Kidney capillary endothelial cell (primary cell): ENCODE results near the gene CHST7.

Experiments used
- DNase-seq: peaks from one replicate; pipeline ENCODE4 v3.0.0-alpha.2; 2018; ENCODE audit warnings: low spot score

Gene CHST7

DNA sequence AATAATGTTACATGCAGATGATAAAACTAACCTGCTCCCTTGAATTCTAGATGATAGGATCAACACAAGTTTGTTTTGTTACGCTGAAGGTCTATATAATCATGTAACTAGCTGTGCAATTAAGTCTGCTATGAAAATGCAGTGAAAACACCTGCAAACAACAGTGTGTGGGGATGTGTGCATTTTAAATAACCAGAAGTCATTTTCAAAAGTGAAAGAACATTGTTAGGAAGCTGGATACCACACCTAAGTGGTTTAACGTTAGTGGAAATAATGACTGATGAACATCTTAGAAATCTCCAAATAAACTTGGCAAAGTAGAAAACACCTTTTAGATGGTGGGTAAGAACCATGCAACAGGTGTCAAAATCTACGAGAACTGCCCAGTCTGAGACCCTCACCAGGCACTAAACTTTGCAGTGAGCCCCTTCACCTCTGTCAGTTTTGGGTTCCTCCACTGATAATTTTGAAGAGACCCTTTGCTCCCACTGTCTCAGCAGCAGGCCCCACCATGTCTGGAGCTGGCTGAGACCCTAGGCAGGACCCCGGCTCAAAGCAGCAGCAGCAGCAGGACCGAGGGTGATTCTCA is 36.6 kb downstream of the CHST7 start:
- DNase-seq, result no peak

DNA sequence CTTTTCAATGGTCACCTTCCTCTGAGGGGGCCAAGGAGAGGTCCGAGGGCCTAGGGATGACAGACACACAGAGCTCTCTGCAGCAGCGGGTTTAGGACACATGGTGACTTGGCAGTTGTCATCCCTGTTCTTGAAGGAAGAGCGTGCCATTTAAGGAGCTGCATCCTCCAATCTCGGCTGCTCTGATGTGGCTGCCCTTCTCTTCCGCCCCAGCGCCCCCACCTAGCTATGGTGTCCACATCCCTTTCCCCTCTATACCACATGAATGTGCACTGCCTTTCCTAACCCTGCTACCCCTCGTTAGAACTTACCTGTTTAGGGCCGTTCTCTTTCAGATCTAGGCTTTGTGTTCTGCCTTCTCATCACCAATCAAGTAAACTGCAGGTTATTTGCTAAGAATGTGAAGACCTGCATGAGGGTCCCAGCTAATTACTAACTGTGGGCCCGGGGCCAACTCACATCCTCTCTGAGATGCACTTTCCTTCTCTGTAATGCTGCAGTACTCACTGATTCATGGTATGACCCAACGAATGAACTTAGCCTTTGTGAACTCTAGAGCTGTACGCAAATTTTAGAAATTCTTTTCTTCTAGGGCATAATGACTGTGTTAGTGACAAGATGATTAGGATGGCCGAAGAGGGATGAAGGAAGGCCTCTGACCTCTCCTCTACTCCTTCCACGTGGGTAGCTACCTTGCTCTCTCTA is 38.2 kb downstream of the CHST7 start:
- DNase-seq, result no peak

DNA sequence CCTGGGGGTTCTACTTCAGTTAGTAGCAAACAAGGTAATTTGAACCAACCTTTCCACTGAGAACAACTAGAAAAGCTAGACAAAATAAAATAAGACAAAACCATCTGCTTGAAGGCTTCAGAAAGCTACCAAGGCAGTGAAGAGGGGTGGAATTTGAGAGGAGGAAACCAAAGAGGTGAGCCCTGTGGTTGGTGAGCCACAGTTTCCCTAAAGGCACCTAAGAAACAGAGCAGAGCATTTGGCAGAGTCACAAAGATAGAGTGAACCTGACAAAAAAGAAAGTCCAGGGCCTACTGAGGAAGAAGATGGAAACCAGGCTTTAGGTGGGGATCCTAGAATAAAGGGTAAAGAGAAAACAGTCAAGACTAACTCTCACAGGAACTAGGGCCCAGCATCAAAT is 44.3 kb downstream of the CHST7 start:
- DNase-seq, result no peak

DNA sequence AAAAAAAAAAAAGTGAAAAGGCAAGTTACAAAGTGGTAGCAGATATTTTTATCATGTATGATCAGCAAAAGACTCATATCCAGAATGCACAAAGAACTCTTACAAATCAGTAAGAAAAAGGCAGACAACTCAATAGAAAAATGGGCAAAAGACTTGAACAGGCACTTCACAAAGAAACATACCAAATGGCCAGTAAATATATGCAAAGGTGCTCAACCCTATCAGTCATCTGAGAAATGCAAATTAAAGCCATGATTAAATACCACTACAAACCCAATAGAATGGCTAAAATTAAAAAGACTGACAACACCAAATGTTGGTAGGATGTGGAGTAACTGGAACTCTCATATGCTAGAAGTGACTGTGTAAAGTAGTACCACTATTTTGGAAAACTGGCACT is 45.4 kb downstream of the CHST7 start:
- no peak for DNase-seq

DNA sequence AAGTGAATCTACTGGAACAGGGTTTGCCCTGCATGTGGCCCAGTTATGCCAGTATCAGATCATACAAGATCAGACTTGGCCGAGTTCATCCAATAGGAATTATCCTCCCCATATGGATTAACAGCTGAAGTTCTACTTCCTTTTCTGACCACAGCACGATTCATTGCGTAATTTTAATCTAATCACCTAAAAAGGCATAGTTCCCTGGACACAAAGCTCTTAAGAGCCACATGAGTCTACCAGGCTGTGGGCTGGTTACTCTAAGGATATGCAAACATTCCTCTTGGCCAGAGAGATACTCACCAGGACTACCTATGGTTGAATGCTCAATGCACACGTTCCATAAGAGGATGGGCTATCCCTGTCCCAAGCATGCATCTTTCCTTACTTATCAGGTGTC is 46.9 kb downstream of the CHST7 start:
- no peak for DNase-seq

DNA sequence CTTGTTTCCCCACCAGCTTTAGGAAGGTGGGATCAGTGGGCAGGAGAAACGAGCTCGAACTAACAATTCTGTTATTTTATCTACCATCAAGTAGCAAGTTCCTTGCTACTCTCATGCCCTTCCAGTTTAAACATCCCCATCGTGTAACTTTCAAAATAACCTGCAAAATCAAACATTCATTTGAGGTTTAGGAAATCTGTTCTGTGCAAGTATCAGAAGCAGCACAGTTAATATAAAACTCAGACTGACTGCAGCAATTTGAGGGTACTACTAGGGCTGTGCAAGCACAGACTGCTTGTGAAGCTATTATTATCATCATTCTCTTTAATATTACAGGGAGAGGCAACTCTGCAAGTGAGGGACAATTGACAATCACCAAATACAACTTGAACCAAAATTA is 48.0 kb downstream of the CHST7 start:
- no peak for DNase-seq

DNA sequence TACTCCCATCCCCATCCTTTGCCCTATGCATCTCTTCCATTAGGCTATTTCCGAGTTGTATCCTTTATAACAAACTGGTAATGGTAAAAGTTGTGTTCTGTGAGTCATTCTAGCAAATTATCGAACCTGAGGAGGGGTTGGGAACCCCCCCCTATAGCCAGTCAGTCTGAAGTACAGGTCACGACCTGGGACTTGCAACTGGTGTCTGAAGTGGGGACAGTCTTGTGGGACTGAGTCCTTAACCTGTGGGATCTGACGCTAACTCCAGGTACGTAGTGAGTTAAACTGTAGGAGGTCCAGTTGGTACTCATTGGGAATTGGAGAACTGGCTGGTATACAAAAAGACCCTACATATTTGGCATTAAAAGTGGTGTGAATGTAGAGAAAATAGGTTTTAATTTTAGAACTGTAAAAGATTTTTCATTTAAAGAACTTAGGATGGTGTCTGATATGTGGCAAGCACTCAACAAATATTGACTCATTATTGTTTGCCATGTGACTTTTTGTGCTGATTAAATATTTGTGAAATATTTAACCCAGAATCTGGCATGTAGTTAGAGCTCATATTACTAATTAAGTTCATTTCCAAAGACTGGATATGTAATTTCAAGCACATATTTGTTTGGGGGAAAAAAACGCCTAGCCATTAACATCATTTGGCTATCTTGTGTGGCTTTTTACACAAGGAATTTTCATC is 50.7 kb downstream of the CHST7 start:
- DNase-seq, result no peak

DNA sequence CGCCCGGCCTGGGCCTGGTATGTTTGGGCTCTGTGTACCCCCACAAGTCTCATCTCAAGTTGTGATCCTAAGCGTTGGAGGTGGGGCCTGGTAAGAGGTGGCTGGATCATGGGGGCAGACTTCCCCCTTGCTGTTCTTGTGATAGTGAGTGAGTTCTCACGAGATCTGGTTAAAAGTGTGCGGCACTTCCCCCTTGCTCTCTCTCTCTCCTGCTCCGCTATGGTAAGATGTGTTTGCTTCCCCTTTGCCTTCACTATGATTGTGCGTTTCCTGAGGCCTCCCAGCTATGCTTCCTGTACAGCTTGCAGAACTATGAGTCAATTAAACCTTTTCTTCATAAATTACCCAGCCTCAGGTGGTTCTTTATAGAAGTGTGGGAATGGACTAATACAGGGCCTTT is 53.0 kb downstream of the CHST7 start:
- DNase-seq, result peak; percentile 47

DNA sequence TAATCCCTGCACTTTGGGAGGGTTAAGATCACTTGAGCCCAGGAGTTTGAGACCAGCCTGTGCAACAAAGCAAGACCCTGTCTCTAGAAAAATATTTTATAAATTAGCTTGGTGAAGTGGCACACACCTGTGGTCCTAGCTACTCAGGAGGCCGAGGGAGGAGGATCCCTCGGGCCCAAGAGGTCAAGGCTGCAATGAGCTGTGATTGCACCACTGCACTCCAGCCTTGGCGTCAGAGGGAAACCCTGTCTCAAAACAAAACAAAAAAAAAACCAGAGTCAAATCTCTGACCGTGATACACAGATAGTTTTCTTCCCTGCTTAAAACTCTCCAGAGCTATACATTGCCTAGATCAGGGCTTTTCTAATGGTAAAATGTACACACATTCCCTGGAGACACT is 53.5 kb downstream of the CHST7 start:
- DNase-seq, result no peak

DNA sequence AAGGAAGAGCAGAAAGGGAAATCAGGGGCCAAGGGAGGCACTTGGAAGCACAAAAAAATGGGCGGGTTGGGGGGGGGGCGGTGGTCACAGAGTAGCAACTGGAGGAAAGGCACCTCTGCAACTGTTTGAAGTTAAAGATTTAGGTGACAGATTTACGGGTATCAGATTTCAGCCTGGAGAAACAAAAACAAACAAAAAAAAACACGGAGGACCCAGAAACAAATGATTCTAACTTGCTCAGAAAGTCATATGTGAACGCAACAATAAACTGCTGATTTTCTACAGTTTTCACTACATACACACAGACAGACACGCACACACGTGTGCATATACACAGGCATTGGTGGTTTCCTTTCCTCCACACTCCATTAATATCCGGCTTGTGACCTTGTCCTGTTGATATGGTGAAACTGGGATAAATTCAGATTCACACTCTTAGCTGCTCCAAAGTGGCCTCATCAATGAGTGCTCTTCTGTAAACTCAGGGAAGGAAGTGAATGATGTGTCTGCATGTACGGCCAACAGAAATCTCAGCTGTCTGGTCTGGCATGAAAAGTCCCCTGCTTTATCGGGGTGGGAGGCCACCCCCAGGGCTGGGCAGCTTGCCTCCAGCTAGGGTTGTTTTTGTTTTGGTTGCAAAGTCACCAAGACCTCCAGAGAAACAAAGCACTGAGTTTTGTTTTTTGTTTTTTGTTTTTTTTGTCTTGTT is 54.3 kb downstream of the CHST7 start:
- peak; percentile 7 for DNase-seq

DNA sequence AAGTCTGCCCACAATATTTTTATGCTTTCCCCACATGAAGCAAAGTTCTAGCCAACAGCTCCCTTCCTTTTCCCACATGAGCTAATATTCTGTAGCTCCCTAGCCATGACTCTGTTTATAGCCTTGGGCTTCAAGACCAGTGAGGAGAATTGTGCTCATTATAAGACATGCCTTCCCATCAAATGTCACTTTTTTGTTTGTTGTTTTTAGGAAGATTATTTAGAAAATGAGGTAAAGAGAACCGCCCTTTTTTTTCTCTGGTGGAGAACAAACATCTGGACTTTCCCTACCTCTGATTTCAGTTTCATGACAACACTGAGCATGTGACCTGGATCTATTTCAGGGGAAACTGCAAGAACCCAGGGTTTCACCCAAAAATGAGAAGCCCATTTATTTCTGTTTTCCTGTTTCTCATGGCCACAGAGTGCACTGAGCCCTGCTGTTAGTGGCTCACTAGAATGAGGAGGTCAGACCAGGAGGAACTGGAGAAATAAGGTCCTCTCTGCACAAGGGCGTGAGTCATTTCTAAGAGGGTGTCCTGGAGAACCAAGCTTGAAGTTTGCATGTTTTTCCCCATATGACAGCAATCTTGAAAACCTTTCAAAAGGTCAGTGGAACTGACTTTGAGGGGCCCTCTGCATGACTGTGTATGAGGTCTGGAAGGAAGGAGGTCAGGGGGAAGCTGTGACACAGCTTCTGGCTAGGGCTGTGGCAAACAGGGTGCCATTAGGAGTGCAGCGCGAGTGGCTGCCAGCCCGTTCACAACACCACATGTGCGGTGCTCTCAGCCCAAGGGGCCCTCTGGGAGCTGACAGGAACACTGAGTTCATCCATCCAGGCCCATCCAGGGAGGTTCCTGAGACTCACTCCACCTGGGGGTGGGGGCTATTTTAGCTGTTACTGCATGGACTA is 55.2 kb downstream of the CHST7 start:
- peak; percentile 9 for DNase-seq

DNA sequence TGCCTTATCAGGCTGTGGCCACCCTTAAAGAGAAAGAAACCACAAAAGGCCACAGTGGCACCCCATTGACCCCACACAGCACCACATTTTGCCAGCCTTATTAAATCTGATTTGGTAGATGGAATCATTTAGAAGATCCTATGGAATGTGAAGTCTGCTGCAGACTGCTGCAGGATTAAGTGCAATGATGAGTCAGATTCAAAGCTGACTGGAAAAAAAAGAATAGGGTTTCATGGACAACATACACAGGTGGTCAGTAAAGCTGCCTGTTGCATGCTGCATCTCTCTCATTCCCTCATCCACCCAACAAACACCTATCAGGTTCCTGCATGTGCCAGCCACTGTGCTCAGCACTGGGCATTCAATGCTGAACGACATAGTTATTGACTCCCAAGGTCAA is 56.6 kb downstream of the CHST7 start:
- no peak for DNase-seq

DNA sequence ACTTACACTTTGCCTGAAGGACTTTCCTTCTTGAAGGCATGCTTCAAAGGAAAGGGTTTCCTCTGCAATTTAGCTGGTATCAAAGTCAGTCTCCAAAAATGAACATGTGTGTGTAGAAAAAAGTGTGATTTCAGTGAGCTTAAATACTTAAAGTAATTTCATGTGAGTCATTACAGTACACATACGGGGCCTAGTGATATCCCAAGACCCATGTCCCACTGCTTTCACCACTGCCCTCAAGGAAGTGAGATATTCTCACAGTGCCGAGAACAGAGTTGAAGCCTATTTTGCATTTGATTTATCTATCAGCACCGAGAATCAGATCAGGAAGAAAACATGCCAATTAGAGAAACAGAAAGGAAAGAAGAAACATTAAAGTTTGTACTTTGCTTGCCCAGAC is 61.0 kb downstream of the CHST7 start:
- no peak for DNase-seq

DNA sequence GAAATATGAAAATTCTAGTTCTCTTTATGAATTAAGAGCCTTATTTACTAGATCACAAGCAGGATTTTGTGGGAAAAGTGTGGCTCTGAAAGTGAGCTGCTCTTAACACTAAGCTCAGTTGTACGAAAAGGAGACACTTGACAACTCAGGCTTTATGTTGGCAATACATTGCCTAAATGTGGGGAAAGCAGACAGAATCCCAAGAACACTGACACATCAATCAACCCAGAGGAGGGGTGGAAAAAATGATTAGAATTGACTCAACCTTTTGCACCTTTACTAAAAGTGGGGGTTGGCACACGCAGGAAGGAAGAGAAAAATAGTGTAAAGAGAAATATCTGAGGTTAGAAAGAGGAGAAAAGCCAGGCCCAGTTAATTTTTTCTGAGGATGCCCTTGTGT is 61.6 kb downstream of the CHST7 start:
- DNase-seq, result no peak

DNA sequence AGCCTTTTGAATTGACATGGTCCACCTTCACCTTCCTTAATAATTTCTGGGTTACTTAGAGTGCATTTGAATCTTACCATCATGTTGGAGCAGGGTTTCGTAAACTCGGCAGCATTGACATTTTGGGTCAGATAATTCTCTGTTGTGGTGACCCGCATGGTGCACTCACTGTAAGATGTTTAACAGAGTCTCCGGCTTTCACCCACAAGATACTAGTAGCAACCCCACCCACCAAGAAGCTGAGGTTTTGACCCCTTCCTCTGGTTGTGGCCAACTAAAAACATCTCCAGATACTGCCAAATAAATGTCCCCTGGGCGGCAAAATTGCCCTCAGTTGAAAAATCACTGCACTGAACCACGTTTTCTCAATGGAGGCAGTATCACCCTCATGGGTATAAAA is 62.7 kb downstream of the CHST7 start:
- no peak for DNase-seq

DNA sequence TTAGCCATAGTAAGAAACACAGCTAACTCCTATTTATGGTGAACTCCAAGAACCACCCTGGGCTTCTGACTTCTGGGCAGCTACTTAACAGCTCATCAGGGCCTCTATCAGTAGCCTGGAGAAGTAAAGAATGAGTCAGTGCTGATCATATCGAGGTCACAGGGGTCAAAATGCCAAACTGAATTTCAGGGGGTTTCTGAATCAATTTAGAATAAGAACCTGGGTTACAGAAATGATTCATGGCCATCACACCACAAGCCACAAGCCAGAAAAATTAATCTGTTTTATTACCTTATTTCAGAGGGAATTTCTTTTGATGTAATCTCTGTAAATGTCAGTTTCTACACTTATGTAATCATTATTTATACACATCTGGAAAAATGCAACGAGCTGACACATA is 64.4 kb downstream of the CHST7 start:
- DNase-seq, result no peak

DNA sequence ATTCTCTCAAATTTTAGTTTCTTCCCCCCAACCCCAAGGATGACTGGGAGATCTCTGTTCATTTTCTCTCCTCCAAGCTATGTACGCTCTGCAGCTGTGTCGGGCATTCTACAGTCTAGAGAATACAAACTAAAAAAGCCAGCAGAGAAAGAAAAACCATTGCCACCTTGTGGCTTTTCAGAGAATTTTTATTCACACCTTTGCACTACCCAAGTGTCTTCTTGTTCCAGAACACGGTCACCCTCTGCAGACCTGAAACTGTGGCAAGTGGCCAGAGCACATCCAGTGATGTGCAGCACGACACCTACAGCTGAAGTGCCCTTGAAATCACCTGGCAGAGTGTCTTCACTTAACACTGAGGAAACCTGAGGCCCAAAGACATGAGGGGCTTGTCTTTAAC is 68.6 kb downstream of the CHST7 start:
- DNase-seq, result peak; percentile 20

DNA sequence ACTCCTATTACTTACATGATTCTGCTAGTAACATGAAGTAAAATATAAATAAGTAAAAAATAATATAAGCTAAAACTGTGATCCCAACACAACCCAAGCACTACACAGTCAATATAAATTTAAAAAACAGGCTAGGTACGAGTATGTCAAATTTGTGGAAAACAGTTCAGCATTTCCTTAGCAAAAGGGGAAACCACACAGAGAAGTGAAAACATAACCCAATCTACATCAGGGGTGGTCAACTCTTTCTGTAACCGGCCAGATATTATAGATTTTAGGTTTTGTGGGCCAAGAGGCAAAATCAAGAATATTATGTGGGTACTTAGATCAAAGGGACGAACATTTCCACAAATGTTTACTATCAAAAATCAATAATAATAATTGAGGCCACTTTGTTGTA is 70.1 kb downstream of the CHST7 start:
- no peak for DNase-seq

DNA sequence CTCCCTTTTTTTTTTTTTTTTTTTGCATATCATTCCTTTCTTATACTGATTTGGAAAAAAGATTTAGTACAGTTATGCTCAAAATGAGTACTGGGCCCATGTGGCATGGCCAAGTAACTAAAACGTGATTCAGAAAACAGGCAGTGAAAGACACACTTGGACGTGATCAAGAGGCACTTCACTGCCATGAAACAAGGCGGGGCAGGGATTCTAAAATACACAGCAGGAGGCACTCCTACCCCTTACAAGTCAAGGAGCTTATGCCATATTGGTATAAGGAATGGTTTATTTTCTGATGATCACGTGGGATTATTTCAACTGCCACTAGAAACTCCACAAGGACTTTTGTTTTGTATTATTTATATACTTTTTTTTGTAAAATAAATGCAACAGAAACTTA is 72.0 kb downstream of the CHST7 start:
- DNase-seq, result no peak

DNA sequence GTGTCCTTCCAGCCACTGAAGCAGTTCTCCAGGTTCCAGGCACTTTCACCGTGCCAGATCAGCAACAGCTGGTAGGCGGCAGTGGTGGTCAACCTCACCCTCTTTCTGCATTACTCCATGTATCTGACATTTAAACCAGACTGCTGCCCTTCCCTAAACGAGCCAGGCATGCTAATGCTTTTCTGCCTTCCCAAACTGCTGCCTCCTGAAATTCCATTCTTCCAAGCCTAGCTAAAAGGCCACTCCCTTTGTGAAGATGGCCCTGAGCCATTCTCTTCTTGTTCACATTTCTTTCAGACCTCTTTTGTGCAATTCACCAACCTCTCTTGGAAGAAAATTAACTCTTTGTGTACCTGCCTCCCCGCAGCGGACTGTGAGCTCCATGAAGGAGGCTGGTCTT is 73.7 kb downstream of the CHST7 start:
- DNase-seq, result no peak
